T-helper 1 cell treated with Interleukin-12 subunit alpha and Interleukin-12 subunit beta and Interleukin-4 antibody, amounts not matched to agents 30 μg/mL and 1 μg/mL, for 36 hours (primary cell): ENCODE results near the gene SUPV3L1.
"Not testable (repeated sequence)": the region's sequence is repeated elsewhere in the genome, so short reads cannot be mapped to it uniquely, and the experiment has no call there.

ENCODE experiments used
- H3K27ac Mint-ChIP-seq: one replicate; pipeline ENCODE4 v1.8.0; 2021; ENCODE audit warnings: mild to moderate bottlenecking, mixed read lengths
- H3K27me3 Mint-ChIP-seq: one replicate; pipeline ENCODE4 v1.8.0; 2021; ENCODE audit warnings: low read depth, mixed read lengths
- H3K36me3 Mint-ChIP-seq: one replicate; pipeline ENCODE4 v1.8.0; 2021; ENCODE audit warnings: low read depth, mixed read lengths
- H3K4me1 Mint-ChIP-seq: one replicate; pipeline ENCODE4 v1.8.0; 2021; ENCODE audit warnings: low read depth, mixed read lengths
- H3K4me3 Mint-ChIP-seq: one replicate; pipeline ENCODE4 v1.8.0; 2021; ENCODE audit warnings: mild to moderate bottlenecking, moderate library complexity, mixed read lengths
- H3K9me3 Mint-ChIP-seq: one replicate; pipeline ENCODE4 v1.8.0; 2021; ENCODE audit warnings: mixed read lengths

The SUPV3L1 gene

GRCh38 chr10:69247313-69247710, 67.3 kb downstream of the SUPV3L1 start:
- H3K4me1 Mint-ChIP-seq = no peaks in the 10 kb centered on the region
- H3K9me3 Mint-ChIP-seq = no peaks in the 10 kb centered on the region
- peaks cover 1% of the 10 kb centered on the region for H3K36me3 Mint-ChIP-seq
- H3K27ac Mint-ChIP-seq = no peak overlapping the region
- H3K4me3 Mint-ChIP-seq = no peak overlapping the region
- no peaks in the 10 kb centered on the region for H3K27me3 Mint-ChIP-seq

- Mint-ChIP-seq H3K4me3 (no peak overlapping the region), H3K36me3 (peaks cover 1% of the 10 kb centered on the region), H3K27me3 (no peaks in the 10 kb centered on the region), H3K4me1 (no peaks in the 10 kb centered on the region), H3K27ac (no peak overlapping the region), H3K9me3 (no peaks in the 10 kb centered on the region)
Observed at GRCh38 chr10:69248117-69248730, 68.2 kb downstream of the SUPV3L1 start.

- Mint-ChIP-seq H3K27ac (no peak overlapping the region), H3K4me1 (no peaks in the 10 kb centered on the region), H3K9me3 (no peaks in the 10 kb centered on the region), H3K36me3 (peaks cover 1% of the 10 kb centered on the region), H3K27me3 (no peaks in the 10 kb centered on the region), H3K4me3 (no peak overlapping the region)
Observed at GRCh38 chr10:69250041-69250440, 70.0 kb downstream of the SUPV3L1 start.

GRCh38 chr10:69251417-69251816, 71.4 kb downstream of the SUPV3L1 start:
- not testable (repeated sequence) for H3K36me3 Mint-ChIP-seq, H3K4me3 Mint-ChIP-seq, H3K4me1 Mint-ChIP-seq, H3K27me3 Mint-ChIP-seq, H3K9me3 Mint-ChIP-seq, H3K27ac Mint-ChIP-seq

- no peaks in the 10 kb centered on the region for H3K27me3 Mint-ChIP-seq
- no peak overlapping the region for H3K27ac Mint-ChIP-seq
- H3K4me3 Mint-ChIP-seq = no peak overlapping the region
- no peaks in the 10 kb centered on the region for H3K9me3 Mint-ChIP-seq
- peaks cover 1% of the 10 kb centered on the region for H3K36me3 Mint-ChIP-seq
- no peaks in the 10 kb centered on the region for H3K4me1 Mint-ChIP-seq
Observed at GRCh38 chr10:69253171-69253570, 73.1 kb downstream of the SUPV3L1 start.

- Mint-ChIP-seq H3K9me3 (no peaks in the 10 kb centered on the region), H3K36me3 (peaks cover 5% of the 10 kb centered on the region), H3K27me3 (no peaks in the 10 kb centered on the region), H3K4me1 (peaks cover 3% of the 10 kb centered on the region), H3K4me3 (no peak overlapping the region), H3K27ac (no peak overlapping the region)
Observed at GRCh38 chr10:69254877-69255276, 74.8 kb downstream of the SUPV3L1 start.
